MCF 10A (cell line): ENCODE data around the gene TRPM5. TPM values are rescaled to one million over a fixed set of nuclear protein-coding genes. Genes with fewer than 3 reads are reported as not detected.

Source experiments
- BruUV-seq: library from RNA; stranded (reverse); fragments of 400-500 nt; replicated peaks from 2 replicates; lab custom pipeline; 2021; lab: Mats Ljungman, UMichigan
- CTCF ChIA-PET: fragments of 300-600 bp; sonication (Branson Sonifier 250); formaldehyde crosslinking; extraction: SDS; loops from one replicate; lab custom pipeline; 2021; ENCODE audit warnings: antibody characterized with exemption, inconsistent platforms; lab: Yijun Ruan, JAX
- POLR2A ChIA-PET: fragments of 300-600, 350-650 bp; sonication (Branson Sonifier 250); formaldehyde crosslinking; extraction: SDS; loops from one replicate; lab custom pipeline; 2020; ENCODE audit warnings: antibody characterized with exemption, inconsistent platforms; lab: Yijun Ruan, JAX
- DNase-seq: peaks from one replicate; pipeline ENCODE4 v3.0.0-alpha.2; 2018; ENCODE audit not compliant: unreplicated experiment
- H3K27ac Mint-ChIP-seq: one replicate; pipeline ENCODE4 v1.8.0; 2022; ENCODE audit warnings: mild to moderate bottlenecking, low read depth, mixed read lengths; ENCODE audit not compliant: unreplicated experiment
- H3K27me3 Mint-ChIP-seq: one replicate; pipeline ENCODE4 v1.8.0; 2022; ENCODE audit warnings: mixed read lengths; ENCODE audit not compliant: insufficient read depth, unreplicated experiment
- H3K36me3 Mint-ChIP-seq: one replicate; pipeline ENCODE4 v1.8.0; 2022; ENCODE audit warnings: mild to moderate bottlenecking, moderate library complexity, mixed read lengths; ENCODE audit not compliant: insufficient read depth, unreplicated experiment
- H3K4me1 Mint-ChIP-seq: one replicate; pipeline ENCODE4 v1.8.0; 2022; ENCODE audit warnings: mixed read lengths; ENCODE audit not compliant: insufficient read depth, unreplicated experiment
- H3K4me3 Mint-ChIP-seq: one replicate; pipeline ENCODE4 v1.8.0; 2022; ENCODE audit warnings: mild to moderate bottlenecking, moderate library complexity, mixed read lengths; ENCODE audit not compliant: unreplicated experiment
- H3K9me3 Mint-ChIP-seq: one replicate; pipeline ENCODE4 v1.8.0; 2022; ENCODE audit warnings: mixed read lengths; ENCODE audit not compliant: unreplicated experiment
- CTCF ChIP-seq: fragments of 200-600 bp; IDR thresholded peaks from one replicate; pipeline ENCODE4 v1.8.0; 2022; ENCODE audit warnings: antibody characterized with exemption, mild to moderate bottlenecking; ENCODE audit not compliant: unreplicated experiment
- intact Hi-C: fragments of 100-400 bp; cut with micrococcal nuclease; formaldehyde crosslinking; loops from 2 replicates; pipeline ENCODE4 v1.14.1; 2022
- total RNA-seq: library from RNA; stranded (reverse); gene quantifications from 2 replicates; pipeline ENCODE4 v1.2.3, GENCODE V29; 2022

Gene TRPM5
- total RNA-seq, 1 experiment from 2014 or later, result not detected

GRCh38 chr11:2413742-2414579, 30.4 kb downstream of the TRPM5 start:
- H3K4me1 Mint-ChIP-seq, result no peaks in the 10 kb centered on the region
- TF ChIP-seq CTCF, result no peak
- BruUV-seq, result no TSS peak
- no peak for DNase-seq
- ChIA-PET POLR2A (no interaction called here), CTCF (interaction anchor here (0.6 kb wide), 2 partner anchors 38 to 314 kb away, joined by 3 to 5 read pairs; no protein-coding TSS in a partner anchor)
- no peak overlapping the region for H3K27ac Mint-ChIP-seq
- no peak overlapping the region for H3K4me3 Mint-ChIP-seq
- H3K27me3 Mint-ChIP-seq, result no peaks in the 10 kb centered on the region
- intact Hi-C loops, result no loop called here
- H3K36me3 Mint-ChIP-seq, result no peaks in the 10 kb centered on the region
- no peaks in the 10 kb centered on the region for H3K9me3 Mint-ChIP-seq

GRCh38 chr11:2412323-2412722, 32.0 kb downstream of the TRPM5 start:
- BruUV-seq, result no TSS peak
- POLR2A ChIA-PET, result no interaction called here
- no peaks in the 10 kb centered on the region for H3K36me3 Mint-ChIP-seq
- no peak overlapping the region for H3K4me3 Mint-ChIP-seq
- CTCF ChIA-PET, result interaction anchor here (0.8 to 1.0 kb wide), 2 partner anchors 107 to 204 kb away, joined by 3 to 4 read pairs; no protein-coding TSS in a partner anchor
- no peak for TF ChIP-seq CTCF
- no peaks in the 10 kb centered on the region for H3K27me3 Mint-ChIP-seq
- H3K9me3 Mint-ChIP-seq, result no peaks in the 10 kb centered on the region
- intact Hi-C loops, result no loop called here
- DNase-seq, result no peak
- H3K4me1 Mint-ChIP-seq, result no peaks in the 10 kb centered on the region
- no peak overlapping the region for H3K27ac Mint-ChIP-seq

- no peak for TF ChIP-seq CTCF
- no peaks in the 10 kb centered on the region for H3K27me3 Mint-ChIP-seq
- H3K27ac Mint-ChIP-seq, result no peak overlapping the region
- H3K4me1 Mint-ChIP-seq, result no peaks in the 10 kb centered on the region
- no TSS peak for BruUV-seq
- ChIA-PET CTCF (interaction anchor here (1.0 kb wide), 1 partner anchor 107 kb away, joined by 3 read pairs; no protein-coding TSS in a partner anchor), POLR2A (no interaction called here)
- H3K4me3 Mint-ChIP-seq, result no peak overlapping the region
- DNase-seq, result no peak
- H3K36me3 Mint-ChIP-seq, result no peaks in the 10 kb centered on the region
- H3K9me3 Mint-ChIP-seq, result no peaks in the 10 kb centered on the region
- intact Hi-C loops, result no loop called here
Measured at GRCh38 chr11:2411446-2412305, 32.6 kb downstream of the TRPM5 start.

GRCh38 chr11:2410616-2411015, 33.7 kb downstream of the TRPM5 start:
- no peak for DNase-seq
- no peaks in the 10 kb centered on the region for H3K4me1 Mint-ChIP-seq
- no TSS peak for BruUV-seq
- intact Hi-C loops, result no loop called here
- ChIA-PET CTCF (interaction anchor here (0.7 to 1.9 kb wide), 2 partner anchors 9 to 105 kb away, joined by 4 to 7 read pairs; no protein-coding TSS in a partner anchor), POLR2A (no interaction called here)
- no peaks in the 10 kb centered on the region for H3K9me3 Mint-ChIP-seq
- H3K27me3 Mint-ChIP-seq, result no peaks in the 10 kb centered on the region
- no peaks in the 10 kb centered on the region for H3K36me3 Mint-ChIP-seq
- H3K27ac Mint-ChIP-seq, result no peak overlapping the region
- no peak overlapping the region for H3K4me3 Mint-ChIP-seq
- no peak for TF ChIP-seq CTCF
